Panc1 (cell line): ENCODE results near the gene KIAA1191. TPM values are rescaled to one million over a fixed set of nuclear protein-coding genes. Genes with fewer than 3 reads are reported as not detected.
"Not testable (repeated sequence)": the region's sequence is repeated elsewhere in the genome, so short reads cannot be mapped to it uniquely, and the experiment has no call there.

Source experiments
- ATAC-seq: fragments of 200-7000 bp; cut with Tn5 transposase; 2 replicates; pipeline ENCODE4 v1.9.1; 2020; ENCODE audit warnings: mild to moderate bottlenecking, moderate library complexity
- BruUV-seq: library from RNA; stranded (reverse); fragments of 400-500 nt; replicated peaks from 2 replicates; lab custom pipeline; 2021; lab: Mats Ljungman, UMichigan
- CTCF ChIA-PET: fragments of 300-600 bp; sonication (Branson Sonifier 250); formaldehyde crosslinking; loops from one replicate; lab custom pipeline; 2022; ENCODE audit warnings: antibody characterized with exemption; lab: Charles Lee
- POLR2A ChIA-PET: fragments of 300-600 bp; sonication (Branson Sonifier 250); formaldehyde crosslinking; loops from one replicate; lab custom pipeline; 2022; ENCODE audit warnings: antibody characterized with exemption; lab: Charles Lee
- DNase-seq: peaks from one replicate; pipeline ENCODE4 v3.0.0-alpha.2; 2010; ENCODE audit warnings: low read depth, low spot score
- H3K27ac ChIP-seq: 2 replicates; pipeline ENCODE4 v1.5.1; 2011; ENCODE audit warnings: mild to moderate bottlenecking, low read length, inconsistent platforms
- H3K27me3 ChIP-seq: fragments of 200-500 bp; sonication (Bioruptor generic); 2 replicates; pipeline ENCODE4 v1.6.0; 2014; ENCODE audit warnings: low read length, inconsistent platforms; ENCODE audit not compliant: control insufficient read depth, insufficient read depth
- H3K36me3 ChIP-seq: fragments of 200-500 bp; sonication (Bioruptor generic); 2 replicates; pipeline ENCODE4 v1.5.1; 2014; ENCODE audit warnings: inconsistent platforms, mild to moderate bottlenecking, low read length, moderate library complexity; ENCODE audit not compliant: control insufficient read depth, insufficient read depth
- H3K4me1 ChIP-seq: 2 replicates; pipeline ENCODE4 v1.5.1; 2011; ENCODE audit warnings: inconsistent platforms, mild to moderate bottlenecking, low read length, moderate library complexity; ENCODE audit not compliant: control insufficient read depth, insufficient read depth
- H3K4me3 ChIP-seq, 2 experiments: 2 replicates each; pipeline ENCODE4 v1.5.1; 2011 to 2012; ENCODE audit warnings: low read depth in 2 of 2, low read length in 2 of 2, mild to moderate bottlenecking in 2 of 2, inconsistent platforms in 1 of 2, moderate library complexity in 1 of 2
- H3K9me3 ChIP-seq: fragments of 200-500 bp; sonication (Bioruptor generic); 2 replicates; pipeline ENCODE4 v1.5.1; 2014; ENCODE audit warnings: low read depth, mild to moderate bottlenecking, inconsistent platforms, low read length, moderate library complexity; ENCODE audit not compliant: control insufficient read depth, insufficient read depth
- CTCF ChIP-seq: fragments of 450-650 bp; IDR thresholded peaks from 2 replicates; pipeline ENCODE4 v1.5.1; 2017; ENCODE audit warnings: mild to moderate bottlenecking
- POLR2AphosphoS5 ChIP-seq: IDR thresholded peaks from 2 replicates; pipeline ENCODE4 v1.6.1; 2012; ENCODE audit warnings: mild to moderate bottlenecking, low read depth, low read length, moderate library complexity
- SIN3A ChIP-seq: IDR thresholded peaks from 2 replicates; pipeline ENCODE4 v1.6.1; 2012; ENCODE audit warnings: low read depth, mild to moderate bottlenecking, low read length, moderate library complexity, borderline replicate concordance; ENCODE audit not compliant: insufficient read depth
- TCF7L2 ChIP-seq: IDR thresholded peaks from 2 replicates; pipeline ENCODE4 v1.6.1; 2011; ENCODE audit warnings: mild to moderate bottlenecking, low read depth, low read length, inconsistent platforms
- in situ Hi-C: cut with HindIII; loops from 2 replicates; pipeline ENCODE4 v1.10.0; 2016; ENCODE audit warnings: low sequenced_read_pairs, low pct_unique_long_range_greater_than_20kb
- intact Hi-C: fragments of 100-400 bp; cut with micrococcal nuclease; formaldehyde crosslinking; loops from one replicate; pipeline ENCODE4 v1.10.0; 2022; ENCODE audit not compliant: unreplicated experiment
- total RNA-seq: library from RNA; stranded (reverse); gene quantifications from one replicate; pipeline ENCODE4 v1.2.1, GENCODE V29; 2021; ENCODE audit not compliant: unreplicated experiment
- TF ChIP-seq, protein P1 (sequence below), 2 experiments: IDR thresholded peaks; 2 replicates each; pipeline ENCODE4 v1.6.1; 2011 to 2012; ENCODE audit warnings: low read depth in 2 of 2, control low read depth in 1 of 2, low read length in 1 of 2, mild to moderate bottlenecking in 1 of 2, moderate library complexity in 1 of 2; ENCODE audit not compliant: insufficient read depth in 1 of 2

Gene KIAA1191
- total RNA-seq, 1 experiment from 2014 or later = 92.3 TPM

DNA sequence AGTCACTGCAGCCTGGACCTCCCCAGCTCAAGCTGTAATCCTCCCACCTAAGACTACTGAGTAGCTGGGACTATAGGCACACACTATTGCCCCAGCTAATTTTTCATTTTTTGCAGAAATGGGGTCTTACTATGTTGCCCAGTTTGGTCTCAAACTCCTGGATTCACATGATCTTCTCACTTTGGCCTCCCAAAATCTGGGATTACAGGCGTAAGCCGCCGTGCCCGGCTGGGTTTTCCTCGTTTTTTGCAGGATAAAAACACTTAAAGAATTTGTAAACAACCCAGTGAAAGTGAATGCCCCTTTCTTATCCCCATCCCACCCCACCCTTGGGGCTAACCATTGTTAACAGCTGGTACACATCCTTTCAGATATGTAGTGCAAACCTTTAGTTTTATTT, 47.0 kb upstream of the KIAA1191 start:
- in situ Hi-C loops (no loop called here), intact Hi-C loops (no loop called here)
- ATAC-seq (no peak), DNase-seq (no peak)
- TF ChIP-seq TCF7L2 (no peak), POLR2AphosphoS5 (no peak), CTCF (no peak), SIN3A (no peak)
- TF ChIP-seq, protein P1, sequence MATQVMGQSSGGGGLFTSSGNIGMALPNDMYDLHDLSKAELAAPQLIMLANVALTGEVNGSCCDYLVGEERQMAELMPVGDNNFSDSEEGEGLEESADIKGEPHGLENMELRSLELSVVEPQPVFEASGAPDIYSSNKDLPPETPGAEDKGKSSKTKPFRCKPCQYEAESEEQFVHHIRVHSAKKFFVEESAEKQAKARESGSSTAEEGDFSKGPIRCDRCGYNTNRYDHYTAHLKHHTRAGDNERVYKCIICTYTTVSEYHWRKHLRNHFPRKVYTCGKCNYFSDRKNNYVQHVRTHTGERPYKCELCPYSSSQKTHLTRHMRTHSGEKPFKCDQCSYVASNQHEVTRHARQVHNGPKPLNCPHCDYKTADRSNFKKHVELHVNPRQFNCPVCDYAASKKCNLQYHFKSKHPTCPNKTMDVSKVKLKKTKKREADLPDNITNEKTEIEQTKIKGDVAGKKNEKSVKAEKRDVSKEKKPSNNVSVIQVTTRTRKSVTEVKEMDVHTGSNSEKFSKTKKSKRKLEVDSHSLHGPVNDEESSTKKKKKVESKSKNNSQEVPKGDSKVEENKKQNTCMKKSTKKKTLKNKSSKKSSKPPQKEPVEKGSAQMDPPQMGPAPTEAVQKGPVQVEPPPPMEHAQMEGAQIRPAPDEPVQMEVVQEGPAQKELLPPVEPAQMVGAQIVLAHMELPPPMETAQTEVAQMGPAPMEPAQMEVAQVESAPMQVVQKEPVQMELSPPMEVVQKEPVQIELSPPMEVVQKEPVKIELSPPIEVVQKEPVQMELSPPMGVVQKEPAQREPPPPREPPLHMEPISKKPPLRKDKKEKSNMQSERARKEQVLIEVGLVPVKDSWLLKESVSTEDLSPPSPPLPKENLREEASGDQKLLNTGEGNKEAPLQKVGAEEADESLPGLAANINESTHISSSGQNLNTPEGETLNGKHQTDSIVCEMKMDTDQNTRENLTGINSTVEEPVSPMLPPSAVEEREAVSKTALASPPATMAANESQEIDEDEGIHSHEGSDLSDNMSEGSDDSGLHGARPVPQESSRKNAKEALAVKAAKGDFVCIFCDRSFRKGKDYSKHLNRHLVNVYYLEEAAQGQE (IDR thresholded peaks at IDR 0.05; ENCODE audit: insufficient read depth in 1 of 2, low read depth in 2 of 2, low read length in 1 of 2) = no peak
- Histone ChIP-seq H3K4me1 (no peaks in the 10 kb centered on the region; the same call in 1 of the 2 replicates), H3K36me3 (no peaks in the 10 kb centered on the region), H3K9me3 (no peaks in the 10 kb centered on the region), H3K4me3 (no peak overlapping the region), H3K27me3 (no peaks in the 10 kb centered on the region), H3K27ac (no peak overlapping the region)
- ChIA-PET POLR2A (interaction anchor here (0.7 kb wide), 1 partner anchor 8 kb away, joined by 12 read pairs; no protein-coding TSS in a partner anchor), CTCF (no interaction called here)
- BruUV-seq = no TSS peak

DNA sequence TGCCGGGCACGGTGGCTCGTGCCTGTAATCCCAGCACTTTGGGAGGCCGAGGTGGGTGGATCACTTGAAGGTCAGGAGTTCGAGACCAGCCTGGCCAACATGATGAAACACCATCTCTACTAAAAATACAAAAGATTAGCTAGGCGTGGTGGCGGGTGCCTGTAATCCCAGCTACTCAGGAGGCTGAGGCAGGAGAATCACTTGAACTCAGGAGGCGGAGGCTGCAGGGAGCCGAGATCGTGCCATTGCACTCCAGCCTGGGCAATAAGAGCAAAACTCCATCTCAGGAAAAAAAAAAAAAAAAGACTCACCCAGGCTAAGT, 46.6 kb upstream of the KIAA1191 start:
- POLR2A ChIA-PET, H3K4me3 ChIP-seq, H3K36me3 ChIP-seq, H3K9me3 ChIP-seq, DNase-seq, H3K27me3 ChIP-seq, CTCF ChIA-PET, in situ Hi-C loops, ATAC-seq, intact Hi-C loops, H3K27ac ChIP-seq, H3K4me1 ChIP-seq, BruUV-seq: not testable (repeated sequence)

- H3K9me3 ChIP-seq = no peaks in the 10 kb centered on the region
- H3K27me3 ChIP-seq = no peaks in the 10 kb centered on the region
- H3K27ac ChIP-seq = no peak overlapping the region
- ChIA-PET POLR2A (no interaction called here), CTCF (no interaction called here)
- ATAC-seq (no peak), DNase-seq (no peak)
- no TSS peak for BruUV-seq
- TF ChIP-seq, protein P1 (IDR thresholded peaks at IDR 0.05; ENCODE audit: insufficient read depth in 1 of 2, low read depth in 2 of 2, low read length in 1 of 2) = no peak
- no peak for TF ChIP-seq SIN3A
- H3K4me3 ChIP-seq = no peak overlapping the region
- H3K4me1 ChIP-seq = no peaks in the 10 kb centered on the region; the same call in 1 of the 2 replicates
- intact Hi-C loops (no loop called here), in situ Hi-C loops (no loop called here)
- no peaks in the 10 kb centered on the region for H3K36me3 ChIP-seq
These were observed 46.1 kb upstream of the KIAA1191 start for GRCh38 chr5:176407456-176408251.
